HG03280 (cell line): ENCODE data around the gene DAZL.

Experiments used
- ATAC-seq: cut with Tn5 transposase; IDR thresholded peaks from one replicate; pipeline ENCODE4 v1.9.1; 2021; ENCODE audit warnings: mild to moderate bottlenecking, moderate library complexity; ENCODE audit not compliant: unreplicated experiment

Gene DAZL

GRCh38 chr3:16596352-16597032, 8.7 kb downstream of the DAZL start:
- ATAC-seq, result no peak

- ATAC-seq, result no peak
These were observed 9.4 kb downstream of the DAZL start for GRCh38 chr3:16595778-16596177.

- ATAC-seq, result peak; percentile 96
These were observed 15.2 kb downstream of the DAZL start for GRCh38 chr3:16589867-16590624.

GRCh38 chr3:16589120-16589519, 16.1 kb downstream of the DAZL start:
- ATAC-seq, result no peak

GRCh38 chr3:16587681-16588060, 17.6 kb downstream of the DAZL start:
- no peak for ATAC-seq

GRCh38 chr3:16587047-16587680, 18.1 kb downstream of the DAZL start:
- no peak for ATAC-seq

- no peak for ATAC-seq
These were observed 20.3 kb downstream of the DAZL start for GRCh38 chr3:16584880-16585279.

- no peak for ATAC-seq
These were observed 21.7 kb downstream of the DAZL start for GRCh38 chr3:16583551-16583950.

GRCh38 chr3:16570113-16570512, 35.1 kb downstream of the DAZL start:
- ATAC-seq, result no peak

- no peak for ATAC-seq
These were observed 36.7 kb downstream of the DAZL start for GRCh38 chr3:16568532-16568931.

- no peak for ATAC-seq
These were observed 37.1 kb downstream of the DAZL start for GRCh38 chr3:16568115-16568514.

GRCh38 chr3:16559653-16560365, 45.4 kb downstream of the DAZL start:
- no peak for ATAC-seq

- ATAC-seq, result no peak
These were observed 51.1 kb downstream of the DAZL start for GRCh38 chr3:16554126-16554525.

- no peak for ATAC-seq
These were observed 52.5 kb downstream of the DAZL start for GRCh38 chr3:16552757-16553156.

GRCh38 chr3:16551342-16551976, 53.8 kb downstream of the DAZL start:
- no peak for ATAC-seq

- ATAC-seq, result peak; percentile 87
These were observed 54.4 kb downstream of the DAZL start for GRCh38 chr3:16550676-16551341.

GRCh38 chr3:16550305-16550675, 54.9 kb downstream of the DAZL start:
- peak; percentile 14 for ATAC-seq

GRCh38 chr3:16548721-16549120, 56.5 kb downstream of the DAZL start:
- no peak for ATAC-seq

GRCh38 chr3:16547561-16548357, 57.5 kb downstream of the DAZL start:
- no peak for ATAC-seq
